T-helper 2 cell (primary cell): Measurements from ENCODE around the gene INO80D.
"Not testable (repeated sequence)": the region's sequence is repeated elsewhere in the genome, so short reads cannot be mapped to it uniquely, and the experiment has no call there.

Experiments
- DNase-seq, 5 experiments: peaks; one replicate each; pipeline versions ENCODE4 v3.0.0 to v3.0.0-alpha.2; 2012 to 2022

The INO80D gene

DNA sequence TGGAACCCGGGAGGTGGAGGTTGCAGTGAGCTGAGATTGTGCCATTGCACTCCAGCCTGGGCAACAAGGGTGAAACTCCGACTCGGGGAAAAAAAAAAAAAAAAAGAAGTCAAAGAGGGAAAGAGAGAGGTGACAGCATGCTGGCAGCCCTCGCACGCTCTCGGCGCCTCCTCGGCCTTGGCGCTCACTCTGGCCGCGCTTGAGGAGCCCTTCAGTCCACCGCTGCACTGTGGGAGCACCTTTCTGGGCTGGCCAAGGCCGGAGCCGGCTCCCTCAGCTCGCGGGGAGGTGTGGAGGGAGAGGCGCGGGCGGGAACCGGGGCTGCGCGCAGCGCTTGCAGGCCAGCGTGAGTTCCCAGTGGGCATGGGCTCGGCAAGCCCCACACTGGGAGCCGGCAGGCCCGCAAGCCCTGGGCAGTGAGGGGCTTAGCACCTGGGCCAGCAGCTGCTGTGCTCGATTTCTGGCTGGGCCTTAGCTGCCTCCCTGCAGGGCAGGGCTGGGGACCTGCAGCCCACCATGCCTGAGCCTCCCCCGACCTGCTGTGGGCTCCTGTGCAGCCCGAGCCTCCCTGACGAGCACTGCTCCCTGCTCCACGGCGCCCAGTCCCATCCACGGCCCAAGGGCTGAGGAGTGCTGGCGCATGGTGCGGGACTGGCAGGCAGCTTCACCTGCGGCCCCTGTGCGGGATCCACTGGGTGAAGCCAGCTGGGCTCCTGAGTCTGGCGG is 108.9 kb downstream of the INO80D start:
- not testable (repeated sequence) for DNase-seq

DNA sequence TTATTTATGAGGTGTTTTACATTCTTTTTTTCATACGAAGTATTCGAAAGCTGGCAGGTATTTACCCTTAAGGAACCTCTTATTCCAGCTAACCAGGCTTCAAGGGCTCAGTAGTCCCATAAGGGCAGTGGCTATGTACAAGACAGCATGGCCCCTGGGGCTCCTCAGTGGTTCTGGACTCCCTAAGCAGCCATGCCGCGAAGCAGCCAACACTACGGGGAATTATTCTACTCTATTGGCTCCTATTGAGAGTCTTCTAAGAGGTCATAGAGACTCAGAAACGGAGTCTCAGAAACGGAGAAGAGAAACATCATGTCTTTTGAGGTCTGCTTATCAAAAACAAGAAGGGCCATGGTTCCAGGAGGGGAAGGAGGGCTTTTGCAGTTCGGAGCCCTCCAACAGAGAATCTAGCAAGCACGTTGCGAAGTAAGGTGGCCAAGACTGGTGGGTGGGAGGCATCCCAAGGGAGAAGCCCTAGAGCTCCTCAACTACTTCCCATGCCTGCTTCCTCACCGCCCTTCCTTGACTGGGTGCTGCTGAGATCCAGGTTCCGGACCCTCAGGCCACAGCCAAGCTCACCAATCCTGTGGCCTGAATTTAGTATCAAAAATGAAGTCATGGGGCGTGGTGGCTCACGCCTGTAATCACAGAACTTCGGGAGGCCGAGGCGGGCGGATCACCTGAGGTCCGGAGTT is 109.7 kb downstream of the INO80D start:
- no peak for DNase-seq

DNA sequence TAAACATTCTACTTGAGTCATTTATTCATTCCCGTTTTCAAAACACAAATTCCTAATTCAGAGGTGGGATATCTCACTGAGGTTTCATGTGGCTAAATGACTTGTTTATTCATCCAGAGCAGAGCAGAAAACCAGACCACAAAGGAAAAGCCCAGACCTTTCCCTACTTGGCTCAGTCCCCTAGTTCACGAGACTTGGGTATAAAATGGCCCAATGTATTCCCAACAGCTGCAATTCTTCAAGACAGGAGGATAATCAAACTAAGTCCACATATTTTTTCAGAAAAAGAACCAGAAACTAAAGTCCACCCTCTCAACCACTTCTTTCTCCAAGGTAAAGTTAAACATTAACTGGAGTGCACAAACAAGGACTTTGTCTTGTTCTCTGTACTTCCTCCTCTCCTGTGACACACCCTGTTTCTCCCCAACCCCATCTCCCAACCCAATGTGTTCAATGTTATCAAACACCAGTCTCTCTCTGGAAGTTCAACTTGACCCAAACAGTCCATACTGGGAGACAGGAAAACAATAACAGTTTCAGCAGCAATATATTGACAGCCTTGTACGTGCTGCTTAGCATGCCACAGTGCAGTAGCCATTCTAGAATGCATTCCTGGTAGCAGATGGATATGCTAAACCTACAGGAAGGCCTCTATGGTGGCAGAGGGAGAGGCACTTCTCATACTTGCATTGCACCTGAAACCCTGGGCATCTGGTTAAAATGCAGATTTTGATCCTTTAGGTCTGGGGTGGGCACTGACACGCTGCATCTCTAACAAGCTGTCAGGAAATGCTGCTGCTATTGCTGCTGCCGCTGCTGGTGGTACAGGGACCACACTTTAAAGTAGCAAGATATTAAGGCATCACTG is 110.7 kb downstream of the INO80D start:
- no peak for DNase-seq

DNA sequence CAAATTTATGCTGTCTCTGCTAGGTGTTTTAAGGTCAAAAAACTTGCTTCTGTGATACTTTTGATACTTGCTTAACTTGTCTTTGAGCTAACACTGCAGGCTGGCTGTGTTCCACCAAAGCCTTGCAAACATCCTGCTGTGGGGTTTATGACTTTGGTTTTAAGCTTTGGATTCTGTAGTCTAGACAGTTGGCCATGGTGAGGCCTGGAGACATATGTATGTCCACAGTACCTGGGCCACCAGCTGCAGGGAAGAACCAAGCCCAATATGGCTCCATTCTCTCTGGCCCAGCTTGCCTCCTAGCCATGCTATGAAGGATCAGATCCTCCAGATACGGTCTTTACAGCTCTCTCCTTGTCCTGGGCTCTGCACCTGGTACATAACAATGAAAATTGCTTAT is 113.9 kb downstream of the INO80D start:
- no peak for DNase-seq

DNA sequence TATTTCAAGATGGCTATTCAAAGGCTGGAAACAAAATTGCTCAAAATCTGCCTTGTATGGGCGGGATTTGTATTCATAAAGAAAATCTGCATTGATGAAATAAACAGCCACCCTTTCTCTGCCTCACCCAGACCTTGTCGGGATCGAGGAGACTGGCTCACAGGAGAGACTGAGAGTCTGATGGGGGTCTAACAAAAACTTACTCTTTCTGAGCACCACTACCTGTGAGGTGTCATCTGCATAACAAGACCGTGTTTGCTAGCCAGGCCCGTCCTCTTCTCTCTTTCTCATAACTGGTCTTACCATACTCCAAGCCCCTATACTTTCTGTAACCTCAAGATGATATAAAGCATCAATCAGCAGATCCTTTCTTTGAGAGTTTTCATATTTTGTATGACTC is 115.6 kb downstream of the INO80D start:
- no peak for DNase-seq

DNA sequence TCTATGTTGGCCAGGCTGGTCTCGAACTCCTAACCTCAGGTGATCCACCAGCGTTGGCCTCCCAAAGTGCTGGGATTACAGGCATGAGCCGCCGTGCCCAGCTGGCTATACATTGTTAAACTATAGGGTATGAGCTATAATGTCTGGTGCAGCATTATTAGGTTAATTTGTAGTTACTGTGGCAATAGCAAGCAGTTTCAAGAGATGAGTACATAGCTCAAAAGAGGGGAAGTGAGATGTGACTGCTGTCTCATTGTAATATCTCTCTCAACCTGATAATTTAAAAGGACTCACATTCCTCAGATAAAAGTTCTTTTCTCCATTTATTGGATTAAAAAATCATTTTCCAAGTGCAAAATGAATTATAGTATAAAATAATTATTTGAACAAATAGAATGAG is 116.4 kb downstream of the INO80D start:
- DNase-seq: no peak

DNA sequence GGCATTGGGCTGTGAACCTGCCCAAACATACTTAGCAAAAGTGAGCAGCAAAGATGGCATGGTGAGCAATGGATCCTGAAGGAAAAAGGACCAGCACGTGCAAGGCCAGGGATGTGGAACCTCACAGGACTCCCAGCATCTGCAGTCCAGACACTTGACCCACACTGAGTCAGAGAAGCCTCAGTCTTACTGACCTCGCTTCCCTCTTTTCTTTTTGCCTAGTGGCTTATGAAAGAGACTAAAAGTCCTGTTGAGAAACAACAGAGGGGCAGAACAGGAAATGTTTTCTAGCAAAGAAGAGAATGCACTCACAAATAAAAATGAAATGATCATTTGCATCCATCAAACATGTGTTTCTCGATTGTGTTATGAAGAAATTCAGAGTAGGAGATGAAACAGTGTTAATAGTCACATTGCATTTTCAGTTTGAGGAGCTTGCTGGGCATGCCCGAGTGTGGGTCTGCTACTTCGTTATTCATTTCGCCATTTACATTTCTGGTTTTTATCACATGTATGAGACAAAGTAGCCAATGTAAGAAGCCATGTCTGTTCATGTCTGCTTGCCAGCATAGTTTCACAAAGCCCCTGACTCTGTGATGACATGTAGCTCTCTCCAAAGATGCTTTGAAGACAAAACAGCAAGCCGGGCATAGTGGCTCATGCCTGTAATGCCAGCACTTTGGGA is 118.4 kb downstream of the INO80D start:
- DNase-seq: no peak

DNA sequence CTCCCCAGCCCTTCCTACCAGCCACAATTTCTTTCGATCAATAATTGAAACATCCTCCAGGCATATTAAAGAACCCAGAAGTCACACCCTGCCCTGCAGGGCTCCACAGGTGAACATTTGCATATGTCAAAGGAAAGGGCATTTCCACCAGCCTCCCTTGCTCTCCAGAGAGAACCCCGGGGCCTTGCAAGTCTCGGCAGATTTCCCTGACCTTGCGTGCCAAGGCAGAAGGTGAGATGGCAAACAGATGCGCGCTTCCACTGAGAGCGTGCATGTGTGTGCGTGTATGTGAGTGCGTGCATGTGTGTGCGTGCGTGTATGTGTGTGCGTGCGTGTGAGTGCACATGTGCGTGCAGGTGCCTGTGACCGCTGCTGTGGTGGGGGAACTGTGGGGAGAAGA is 120.3 kb downstream of the INO80D start:
- no peak for DNase-seq

DNA sequence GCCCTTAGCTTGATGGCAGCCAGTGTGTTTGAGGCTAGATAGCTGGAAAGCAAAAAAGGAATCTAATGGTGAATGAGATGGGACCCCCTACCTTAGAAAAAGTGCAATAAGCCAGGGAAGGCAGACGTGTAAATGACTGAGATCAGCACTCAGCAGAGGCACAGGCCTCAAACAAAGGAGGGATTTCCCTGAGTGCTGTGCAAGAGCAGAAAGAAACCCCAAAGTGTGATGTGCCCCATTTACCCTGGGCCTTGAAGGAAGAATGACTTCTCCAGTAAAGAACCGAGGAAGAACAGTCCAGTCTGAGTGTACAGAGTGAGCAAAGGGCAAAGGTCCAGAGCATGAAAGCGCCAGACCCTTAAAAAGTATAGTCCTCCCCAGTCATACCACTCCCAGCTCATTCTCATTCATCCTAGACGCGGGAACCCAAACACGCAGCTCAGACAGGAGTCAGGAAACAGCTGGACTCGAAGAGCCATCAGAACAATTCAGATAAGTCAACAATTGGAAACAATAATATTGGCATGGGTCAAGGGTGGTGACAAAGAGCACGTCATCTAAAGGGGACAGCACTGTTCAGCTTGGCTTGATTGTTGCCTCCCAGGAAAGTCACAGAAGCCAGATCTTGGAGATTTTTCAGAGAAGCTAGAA is 121.7 kb downstream of the INO80D start:
- DNase-seq: no peak

DNA sequence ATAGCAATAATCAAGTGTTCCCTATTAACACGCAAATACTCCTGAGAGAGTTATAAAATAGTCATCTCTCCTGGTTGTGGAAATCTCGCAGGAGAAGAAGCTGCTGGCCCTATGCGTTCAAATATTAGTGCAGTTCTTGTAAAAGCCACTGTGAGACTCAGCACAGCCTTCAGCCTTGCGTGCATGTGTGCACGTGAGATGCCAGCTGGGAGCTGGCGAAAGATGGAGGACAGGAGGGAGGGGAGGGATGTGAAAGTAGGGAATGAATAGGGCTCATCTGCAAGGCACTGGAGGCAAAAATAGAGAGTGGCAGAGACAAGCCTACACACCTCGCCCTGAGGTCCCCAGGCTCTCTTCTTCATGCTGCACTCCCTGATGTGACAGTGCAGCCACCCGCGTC is 126.5 kb downstream of the INO80D start:
- no peak for DNase-seq

DNA sequence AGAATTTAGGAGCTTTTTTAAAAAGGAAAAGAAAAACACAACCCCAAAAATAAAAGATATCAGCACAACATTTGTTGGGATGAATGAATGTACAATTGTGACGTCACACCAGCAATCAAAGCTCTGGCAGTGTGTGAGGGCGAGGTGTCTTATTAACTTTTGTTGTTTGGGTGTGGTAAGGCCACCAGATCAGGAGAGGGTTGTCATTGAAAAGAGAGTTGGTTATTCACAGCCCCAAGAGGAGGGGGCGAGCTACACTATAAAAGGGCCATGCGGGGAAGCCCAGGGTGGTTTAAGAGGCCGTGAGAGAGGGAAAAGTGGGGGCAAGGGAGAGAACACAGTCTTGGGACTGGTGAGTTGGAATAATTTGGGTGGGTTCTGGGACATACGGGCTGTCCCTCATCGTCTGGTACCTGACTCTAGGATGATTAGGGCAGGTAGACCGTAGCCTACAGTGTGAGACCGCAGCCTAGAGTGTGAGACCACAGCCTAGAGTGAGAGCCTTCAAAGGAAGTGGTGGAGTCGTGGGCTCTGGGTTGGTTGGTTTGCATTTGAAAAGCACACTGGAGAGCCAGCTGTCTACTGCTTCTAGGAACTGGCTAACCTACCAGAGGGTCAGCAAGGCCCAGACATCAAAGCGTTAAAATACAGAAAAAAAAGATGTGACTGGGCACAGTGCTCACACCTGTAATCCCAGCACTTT is 128.4 kb downstream of the INO80D start:
- peak in 2 of 5 experiments; percentile 3 to 30 for DNase-seq

DNA sequence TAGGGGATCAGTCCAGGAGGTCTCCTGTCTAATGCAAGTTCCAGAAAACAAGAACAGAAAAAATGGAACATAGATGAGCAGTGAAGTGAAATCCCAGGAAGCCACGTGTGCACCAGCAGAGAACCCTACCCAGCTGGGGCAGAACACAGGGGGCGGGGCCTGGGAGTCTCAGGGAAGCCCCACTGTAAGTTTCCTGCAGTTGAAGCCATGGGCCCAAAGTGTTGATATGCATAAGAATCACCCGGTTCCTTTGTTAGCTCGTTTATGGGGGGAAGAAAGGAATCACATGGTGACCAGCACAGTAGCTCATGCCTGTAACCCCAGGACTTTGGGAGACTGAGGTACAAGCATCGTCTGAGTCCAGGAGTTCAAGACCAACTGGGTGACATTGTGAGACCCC is 131.3 kb downstream of the INO80D start:
- DNase-seq: no peak

DNA sequence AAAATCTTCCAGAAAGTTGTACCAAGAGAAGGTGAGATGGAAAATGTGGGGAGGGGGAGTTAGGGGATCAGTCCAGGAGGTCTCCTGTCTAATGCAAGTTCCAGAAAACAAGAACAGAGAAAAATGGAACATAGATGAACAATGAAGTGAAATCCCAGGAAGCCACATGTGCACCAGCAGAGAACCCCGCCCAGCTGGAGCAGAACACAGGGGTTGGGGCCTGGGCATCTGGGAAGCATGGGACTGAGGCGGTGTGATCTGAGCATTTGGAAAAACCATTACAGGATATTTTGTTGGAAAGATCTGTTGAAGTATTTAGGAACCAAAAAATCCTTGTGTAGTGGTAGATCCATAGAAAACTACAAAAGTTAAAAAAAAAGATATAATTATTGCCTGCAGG is 133.7 kb downstream of the INO80D start:
- DNase-seq: no peak

DNA sequence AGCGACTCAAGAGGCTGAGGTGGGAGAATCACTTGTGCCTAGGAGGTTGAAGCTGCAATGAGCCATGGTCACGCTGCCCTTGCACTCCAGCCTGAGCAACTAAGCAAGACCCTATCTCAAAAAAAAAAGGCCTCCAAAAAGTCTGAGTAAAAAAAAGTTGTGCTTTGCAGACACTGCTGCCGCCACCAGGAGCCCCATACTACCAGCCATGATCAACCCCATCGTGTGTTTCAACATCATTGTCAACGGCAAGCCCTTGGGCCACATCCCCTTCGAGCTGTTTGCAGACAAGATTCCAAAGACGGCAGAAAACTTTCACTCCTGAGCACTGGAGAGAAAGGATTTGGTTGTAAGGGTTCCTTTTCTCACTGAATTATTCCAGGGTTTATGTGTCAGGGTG is 137.1 kb downstream of the INO80D start:
- no peak for DNase-seq

DNA sequence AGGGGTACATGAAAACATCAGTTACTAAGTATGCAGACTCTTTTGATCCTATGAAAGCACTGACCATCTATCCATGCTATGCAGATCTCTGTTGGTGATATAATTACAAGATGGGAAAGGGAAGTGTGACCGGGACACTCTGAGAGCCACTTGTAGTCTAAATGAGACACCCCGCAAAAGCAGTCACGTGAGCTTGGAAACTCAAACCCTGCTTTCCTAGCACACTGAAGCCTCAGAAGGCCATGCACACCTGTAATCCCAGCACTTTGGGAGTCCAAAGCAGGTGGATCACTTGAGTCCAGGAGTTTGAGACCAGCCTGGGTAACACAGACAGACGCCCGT is 137.5 kb downstream of the INO80D start:
- DNase-seq: no peak

DNA sequence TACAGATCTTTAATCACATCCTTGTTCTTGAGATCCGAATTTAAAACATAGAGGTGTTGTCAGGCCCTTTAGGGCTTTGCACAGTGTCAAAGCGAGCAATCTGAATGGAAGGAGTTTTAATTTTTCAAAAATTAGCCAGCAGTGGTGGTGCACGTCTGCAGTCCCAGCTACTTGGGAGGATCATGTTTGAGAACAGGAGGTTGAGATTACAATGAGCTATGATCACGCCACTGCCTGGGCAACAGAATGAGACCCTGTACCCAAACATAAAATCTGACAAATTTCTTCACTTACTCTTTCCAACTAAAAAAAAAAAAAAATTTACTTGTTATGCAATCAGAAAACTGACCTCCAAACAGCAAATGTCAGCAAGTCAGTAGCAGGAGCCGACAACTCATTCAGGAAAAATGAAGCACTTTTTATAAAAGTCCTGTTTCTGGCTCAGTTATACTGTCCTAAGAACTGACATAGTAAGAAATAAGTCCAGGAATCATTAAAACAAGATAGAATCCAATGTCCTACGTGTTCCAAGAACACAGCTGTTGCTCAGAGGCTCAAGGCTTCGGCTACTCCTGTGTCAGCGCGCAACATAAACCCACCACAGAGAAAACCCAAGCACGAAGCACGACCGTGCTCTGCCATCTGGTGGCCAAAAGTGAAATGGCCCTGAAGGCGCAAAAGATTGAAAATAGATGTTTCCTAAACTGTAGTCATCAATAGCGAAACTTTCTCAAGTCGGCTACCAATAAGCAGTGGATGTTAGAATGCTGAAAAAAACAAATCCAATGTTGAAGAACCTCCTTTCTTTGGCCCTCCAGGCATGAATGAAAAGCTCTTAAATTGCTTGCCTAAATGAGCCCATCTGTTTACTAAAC is 138.1 kb downstream of the INO80D start:
- DNase-seq: peak in 4 of 5 experiments; percentile 7 to 56 (median 20)

DNA sequence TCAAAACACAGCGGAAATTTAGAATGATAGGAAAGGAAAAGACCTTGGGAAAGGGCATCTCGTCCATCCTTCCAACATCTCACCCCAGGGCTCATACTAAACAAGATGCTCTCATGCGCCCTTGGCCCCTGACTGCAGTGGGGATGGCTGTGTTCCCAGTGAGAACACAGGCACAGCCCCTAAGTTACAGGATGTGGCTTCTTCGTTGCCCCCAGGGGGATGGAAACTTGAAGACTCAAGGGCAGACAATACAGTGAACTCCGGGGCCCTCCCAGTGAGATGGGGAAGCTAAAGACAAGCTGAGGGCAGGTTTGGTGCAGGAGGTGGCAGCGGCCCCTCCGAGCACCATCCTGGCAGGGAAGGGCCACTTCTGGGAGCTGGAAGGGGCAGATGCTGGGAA is 139.7 kb downstream of the INO80D start:
- no peak for DNase-seq
